Measurements from ENCODE around the gene DRAM1.
A peak's percentile ranks its signal among the peaks of the same experiment; 100 is the strongest.
"Not testable (repeated sequence)": the region's sequence is repeated elsewhere in the genome, so short reads cannot be mapped to it uniquely, and the experiment has no call there.

The DRAM1 gene

GRCh38 chr12:101876861-101877805, at the start of gene DRAM1:
DRAM1 (plus strand) TSS chr12:101877580; CDS start chr12:101877790, 210 bp downstream.
- DNase-seq (ENCODE audit: low read depth in 2 of 3, low spot score in 1 of 3), result peak; percentile 49 to 75 (median 51)

- no peak for DNase-seq (ENCODE audit: low read depth in 2 of 3, low spot score in 1 of 3)
These were observed 48.8 kb upstream of the DRAM1 start for GRCh38 chr12:101828463-101829196.

- no peak for DNase-seq (ENCODE audit: low read depth in 2 of 3, low spot score in 1 of 3)
These were observed 47.6 kb upstream of the DRAM1 start for GRCh38 chr12:101829639-101830366.

GRCh38 chr12:101830367-101831325, 46.7 kb upstream of the DRAM1 start, which contains the start of gene GNPTAB:
GNPTAB (minus strand) TSS chr12:101830959; CDS start chr12:101830675, 284 bp downstream.
- DNase-seq (ENCODE audit: low read depth in 2 of 3, low spot score in 1 of 3), result peak; percentile 92 to 93 (median 92)

- no peak for DNase-seq (ENCODE audit: low read depth in 2 of 3, low spot score in 1 of 3)
These were observed 45.4 kb upstream of the DRAM1 start for GRCh38 chr12:101832030-101832429.

GRCh38 chr12:101838628-101839323, 38.6 kb upstream of the DRAM1 start:
- DNase-seq (ENCODE audit: low read depth in 2 of 3, low spot score in 1 of 3), result no peak

- peak; percentile 21 to 77 (median 55) for DNase-seq (ENCODE audit: low read depth in 2 of 3, low spot score in 1 of 3)
These were observed 37.8 kb upstream of the DRAM1 start for GRCh38 chr12:101839324-101840283.

- DNase-seq (ENCODE audit: low read depth in 2 of 3, low spot score in 1 of 3), result no peak
These were observed 36.3 kb upstream of the DRAM1 start for GRCh38 chr12:101841069-101841468.

GRCh38 chr12:101845137-101845711, 32.2 kb upstream of the DRAM1 start:
- DNase-seq (ENCODE audit: low read depth in 2 of 3, low spot score in 1 of 3), result no peak

GRCh38 chr12:101847325-101847724, 30.1 kb upstream of the DRAM1 start:
- DNase-seq (ENCODE audit: low read depth in 2 of 3, low spot score in 1 of 3), result no peak

GRCh38 chr12:101850199-101850598, 27.2 kb upstream of the DRAM1 start:
- DNase-seq (ENCODE audit: low read depth in 2 of 3, low spot score in 1 of 3), result no peak

GRCh38 chr12:101852998-101853397, 24.4 kb upstream of the DRAM1 start:
- no peak for DNase-seq (ENCODE audit: low read depth in 2 of 3, low spot score in 1 of 3)

- DNase-seq (ENCODE audit: low read depth in 2 of 3, low spot score in 1 of 3), result no peak
These were observed 22.6 kb upstream of the DRAM1 start for GRCh38 chr12:101854747-101855146.

- no peak for DNase-seq (ENCODE audit: low read depth in 2 of 3, low spot score in 1 of 3)
These were observed 22.0 kb upstream of the DRAM1 start for GRCh38 chr12:101855364-101855884.

- DNase-seq (ENCODE audit: low read depth in 2 of 3, low spot score in 1 of 3), result no peak
These were observed 21.4 kb upstream of the DRAM1 start for GRCh38 chr12:101855976-101856375.

- not testable (repeated sequence) for DNase-seq (ENCODE audit: low read depth in 2 of 3, low spot score in 1 of 3)
These were observed 20.8 kb upstream of the DRAM1 start for GRCh38 chr12:101856614-101857013.

GRCh38 chr12:101857043-101857558, 20.3 kb upstream of the DRAM1 start:
- no peak for DNase-seq (ENCODE audit: low read depth in 2 of 3, low spot score in 1 of 3)

Data from stimulated activated CD4-positive, alpha-beta T cell treated with anti-CD3 and anti-CD28 coated beads, Interleukin-12 subunit alpha, Interleukin-12 subunit beta, amount 100 ng/mL, for 48 hours (primary cell).